NCI-H128 (cell line): ENCODE measurements around the gene TPP1.

Experiments used
- DNase-seq: peaks from one replicate; lab custom pipeline; 2025; ENCODE audit not compliant: unreplicated experiment; lab: John Stamatoyannopoulos, UW

TPP1 gene

DNA sequence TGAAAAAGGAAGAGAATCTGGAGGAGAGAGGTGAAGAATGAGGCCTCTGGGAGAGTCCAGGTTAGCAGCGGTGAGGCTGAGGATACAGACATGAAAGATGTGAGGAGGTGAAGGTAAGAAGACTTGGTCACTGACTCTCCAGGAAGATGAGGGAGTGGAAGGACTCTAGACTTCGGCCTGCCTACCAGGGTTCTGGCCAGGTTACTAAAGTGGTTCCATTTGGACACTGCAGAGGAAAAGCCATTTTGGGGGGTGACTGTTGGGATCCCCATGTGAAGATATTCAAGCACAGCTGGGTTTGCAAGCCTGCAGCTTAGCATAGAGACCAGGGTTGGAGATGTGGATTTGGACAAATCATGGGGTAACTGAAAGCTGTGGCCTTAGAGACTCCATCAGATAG, 28.6 kb upstream of the TPP1 start:
- DNase-seq, result no peak

GRCh38 chr11:6646918-6647679, 27.9 kb upstream of the TPP1 start:
- no peak for DNase-seq

- no peak for DNase-seq
Observed at GRCh38 chr11:6646576-6646917, 27.3 kb upstream of the TPP1 start.

- no peak for DNase-seq
Observed at GRCh38 chr11:6646071-6646470, 26.8 kb upstream of the TPP1 start.

- DNase-seq, result no peak
Observed at GRCh38 chr11:6642957-6643356, 23.7 kb upstream of the TPP1 start.

DNA sequence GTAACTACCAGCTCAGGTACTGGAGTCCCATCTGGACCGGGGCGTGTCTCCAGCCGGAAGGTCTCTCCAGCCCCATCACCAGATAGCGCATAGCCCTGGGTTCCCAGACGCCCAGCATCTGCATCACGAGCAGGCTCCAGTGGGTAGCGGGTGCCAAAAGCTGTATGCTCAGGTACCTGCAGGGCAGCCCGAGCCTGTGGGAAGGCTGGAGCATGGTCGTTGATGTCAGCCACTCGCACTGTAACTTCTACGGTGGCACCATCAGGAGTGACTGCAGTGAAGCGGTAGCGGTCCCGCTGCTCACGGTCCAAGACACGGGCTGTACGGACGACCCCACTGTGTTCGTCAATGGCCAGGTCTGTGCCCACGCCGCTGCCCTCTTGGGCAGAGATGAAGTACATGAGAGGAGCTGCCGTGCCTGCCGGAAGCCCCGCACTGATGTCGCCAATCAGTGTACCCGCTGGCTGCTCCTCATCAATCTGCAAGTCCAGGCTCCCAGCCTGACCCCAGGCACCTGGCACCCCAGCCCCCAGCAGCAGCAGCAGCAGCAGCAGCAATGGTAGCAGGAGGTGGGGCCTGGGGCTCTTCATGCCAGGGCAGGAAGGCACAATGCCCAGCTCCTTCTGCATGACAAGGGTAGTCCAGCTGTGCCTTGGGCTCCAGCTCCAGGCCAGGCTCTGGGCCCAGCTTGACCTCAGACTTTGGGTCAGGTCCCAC, 21.9 kb upstream of the TPP1 start:
- DNase-seq, result no peak

- no peak for DNase-seq
Observed at GRCh38 chr11:6640036-6640984, 21.1 kb upstream of the TPP1 start.

DNA sequence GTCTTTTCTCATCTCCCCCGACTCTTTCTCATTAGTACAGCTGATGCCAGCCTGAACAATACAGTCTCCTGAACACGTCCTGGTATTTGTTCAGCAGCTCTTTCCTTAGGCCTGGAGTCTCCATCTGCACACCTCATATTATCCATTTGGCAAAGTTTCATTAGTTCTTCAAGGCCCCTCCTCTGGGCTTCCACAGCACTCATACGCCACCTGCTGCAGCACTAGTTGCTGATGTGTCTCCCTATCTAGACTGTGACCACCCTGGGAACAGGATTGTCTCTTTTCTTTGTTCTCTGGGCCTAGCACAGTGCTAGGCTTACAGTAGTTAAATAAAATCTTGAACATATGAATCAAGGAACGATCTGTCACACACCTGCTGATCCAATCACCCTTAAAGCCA, 19.2 kb upstream of the TPP1 start:
- DNase-seq, result no peak

DNA sequence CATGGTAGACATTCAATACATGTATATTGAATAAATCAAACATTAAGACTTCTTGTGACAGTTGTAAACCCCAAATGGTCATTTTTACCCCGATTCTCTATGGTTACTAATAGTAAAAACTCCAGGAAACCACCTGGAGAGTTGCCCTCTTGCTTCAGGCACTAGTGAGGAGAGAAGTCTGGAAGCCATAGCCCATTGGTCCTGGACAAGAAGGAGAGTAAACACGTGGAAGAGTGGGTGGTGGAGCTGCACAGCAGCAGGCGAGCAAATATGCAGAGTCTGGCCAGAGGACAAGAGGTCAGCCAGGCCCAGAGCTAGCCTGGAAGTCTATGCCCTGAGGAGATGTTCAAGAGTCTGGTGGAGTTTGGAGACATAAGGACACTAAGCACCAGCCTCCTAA, 18.6 kb upstream of the TPP1 start:
- DNase-seq, result no peak

GRCh38 chr11:6636480-6636879, 17.3 kb upstream of the TPP1 start:
- no peak for DNase-seq

DNA sequence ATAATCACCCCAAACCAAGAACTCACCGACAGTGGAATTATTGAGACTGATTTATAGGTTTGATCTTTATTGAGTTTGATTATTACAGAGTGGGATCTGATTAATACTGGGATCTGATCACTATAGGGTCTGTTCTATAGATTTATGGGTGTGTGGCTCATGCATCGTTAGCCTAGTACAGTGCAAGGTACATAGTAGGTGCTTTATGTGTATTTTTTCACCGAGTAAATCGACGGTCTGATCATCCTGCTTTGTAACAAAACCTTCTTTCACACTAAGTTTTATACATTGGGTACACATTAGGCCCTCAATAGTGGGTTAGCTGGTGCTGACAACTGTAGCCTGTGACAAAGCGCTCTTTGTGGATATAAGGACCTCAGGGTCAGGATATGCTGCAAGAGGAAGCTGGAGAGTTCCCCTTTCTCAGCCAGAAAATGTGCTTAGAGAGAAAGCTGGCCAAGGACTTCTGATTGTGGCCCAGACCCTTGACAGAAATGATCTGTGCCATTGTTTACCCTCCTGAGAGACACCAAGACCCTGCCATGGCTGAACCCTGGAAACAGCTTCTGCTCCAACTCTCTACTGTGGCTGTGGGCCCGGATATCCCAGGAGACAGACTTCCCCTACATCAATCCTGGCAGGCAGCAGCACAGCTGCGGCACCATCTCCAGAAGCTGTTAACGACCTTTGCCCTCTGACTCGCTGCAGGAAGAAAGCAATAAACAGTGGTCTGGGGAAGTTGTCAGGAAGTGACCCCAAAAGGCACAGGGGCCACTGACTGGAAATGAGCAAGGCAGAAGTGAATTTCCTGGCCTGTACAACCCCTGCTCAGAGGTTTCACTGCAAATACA, 16.1 kb upstream of the TPP1 start:
- no peak for DNase-seq

DNA sequence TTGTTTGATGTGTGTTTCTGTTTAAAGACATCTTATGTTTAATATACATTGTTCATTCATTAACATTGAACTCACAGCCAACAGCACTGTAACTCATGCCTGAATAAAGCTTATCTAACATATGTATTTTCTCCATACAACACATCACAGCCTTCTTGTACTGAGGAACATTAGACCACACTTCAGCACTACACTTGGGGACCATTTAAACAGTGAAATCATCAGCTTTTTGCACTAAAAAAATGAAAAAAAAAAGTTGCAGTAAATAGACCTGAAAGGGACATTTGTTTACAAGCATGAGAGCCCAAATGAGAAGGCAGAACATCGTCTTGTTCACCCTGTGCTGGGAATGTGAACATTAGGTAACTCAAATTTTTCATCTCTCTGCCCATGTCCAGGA, 15.3 kb upstream of the TPP1 start:
- DNase-seq, result no peak

DNA sequence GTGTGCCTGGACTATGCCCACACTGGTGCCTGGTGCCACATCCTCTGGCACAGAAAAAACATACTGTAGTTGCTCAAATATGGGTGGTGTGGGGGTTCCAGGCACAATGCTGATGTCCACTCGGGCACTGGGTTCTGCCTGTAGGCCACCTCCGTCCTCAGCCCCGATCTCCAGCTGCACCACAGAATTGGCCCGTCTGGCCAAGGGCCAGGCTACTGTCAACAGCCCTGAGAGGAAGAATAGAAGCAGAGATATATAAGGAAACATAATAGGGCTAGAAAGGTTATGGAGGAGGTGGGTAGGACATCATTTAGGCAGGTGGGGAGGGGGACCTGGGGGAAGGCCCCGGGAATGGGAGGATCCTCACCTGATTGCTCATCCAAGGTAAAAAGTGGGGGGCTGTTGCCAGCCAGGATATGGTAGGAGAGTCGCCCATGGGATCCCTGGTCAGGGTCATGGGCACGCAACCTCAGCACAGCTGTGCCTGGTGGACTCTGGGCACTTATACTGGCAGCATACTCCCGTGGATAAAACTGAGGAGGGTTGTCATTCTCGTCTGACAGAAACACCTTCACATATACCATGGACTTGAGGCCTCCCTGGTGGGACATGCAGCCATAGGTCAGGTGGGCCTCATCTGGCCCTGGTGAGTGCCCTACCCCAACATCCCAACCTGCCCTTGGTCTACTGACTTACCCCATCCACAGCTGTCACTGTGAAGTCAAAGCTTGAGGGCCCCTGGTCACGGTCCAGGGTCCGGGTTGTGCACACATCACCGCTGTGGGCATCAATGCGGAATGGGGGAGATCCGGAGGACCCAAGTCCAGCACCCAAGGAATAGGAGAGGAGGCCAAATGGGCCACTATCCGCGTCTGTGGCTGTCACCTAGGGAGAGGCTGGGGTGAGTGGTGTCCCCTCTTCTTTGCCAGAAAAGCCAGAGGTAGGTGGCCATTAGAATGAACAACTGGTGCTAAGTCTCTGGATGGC, 14.5 kb upstream of the TPP1 start:
- DNase-seq, result no peak

DNA sequence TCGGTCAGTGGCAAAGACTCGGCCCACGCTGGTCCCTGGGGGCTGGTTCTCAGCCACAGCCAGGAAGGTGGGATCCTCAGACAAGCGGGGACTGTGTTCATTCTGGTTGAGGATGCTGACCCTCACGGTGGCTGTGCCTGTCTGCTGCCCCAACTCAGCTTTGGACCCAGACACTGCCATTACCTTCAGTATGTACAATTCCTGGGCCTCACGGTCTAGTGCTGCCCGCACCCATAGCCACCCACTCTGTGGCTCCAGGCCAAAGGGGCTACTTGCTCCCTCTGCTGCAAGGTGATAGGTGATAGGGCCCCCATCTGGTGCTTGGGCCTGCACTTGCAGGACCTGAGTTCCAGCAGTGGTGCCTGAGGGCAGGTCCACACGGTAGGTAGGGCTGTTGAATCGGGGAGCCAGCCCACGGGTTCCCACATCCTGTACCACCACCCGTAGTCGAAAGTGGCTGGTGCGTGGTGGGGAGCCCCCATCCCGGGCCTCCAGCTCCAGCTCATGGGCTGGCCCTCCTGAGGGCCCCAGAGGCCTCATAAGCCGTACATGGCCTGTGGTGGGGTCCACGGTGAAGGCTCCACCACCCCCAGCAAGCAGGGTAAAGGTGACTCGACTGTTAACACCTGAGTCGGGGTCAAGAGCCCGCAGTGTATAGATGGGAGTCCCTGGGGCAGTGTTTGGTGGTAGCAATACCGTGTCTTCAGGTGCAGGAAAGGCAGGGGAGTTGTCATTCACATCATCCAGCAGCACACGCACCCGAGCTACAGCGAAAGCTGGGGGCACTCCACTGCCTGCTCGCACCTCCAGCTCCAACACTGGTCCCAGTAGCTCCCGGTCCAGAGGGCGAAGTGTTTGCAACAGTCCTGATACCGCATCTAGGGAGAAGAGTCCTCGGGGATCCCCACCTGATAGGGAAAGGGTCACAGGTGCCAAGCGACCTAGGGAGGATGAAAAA, 13.2 kb upstream of the TPP1 start:
- DNase-seq, result no peak

GRCh38 chr11:6631361-6631890, 12.2 kb upstream of the TPP1 start:
- no peak for DNase-seq

DNA sequence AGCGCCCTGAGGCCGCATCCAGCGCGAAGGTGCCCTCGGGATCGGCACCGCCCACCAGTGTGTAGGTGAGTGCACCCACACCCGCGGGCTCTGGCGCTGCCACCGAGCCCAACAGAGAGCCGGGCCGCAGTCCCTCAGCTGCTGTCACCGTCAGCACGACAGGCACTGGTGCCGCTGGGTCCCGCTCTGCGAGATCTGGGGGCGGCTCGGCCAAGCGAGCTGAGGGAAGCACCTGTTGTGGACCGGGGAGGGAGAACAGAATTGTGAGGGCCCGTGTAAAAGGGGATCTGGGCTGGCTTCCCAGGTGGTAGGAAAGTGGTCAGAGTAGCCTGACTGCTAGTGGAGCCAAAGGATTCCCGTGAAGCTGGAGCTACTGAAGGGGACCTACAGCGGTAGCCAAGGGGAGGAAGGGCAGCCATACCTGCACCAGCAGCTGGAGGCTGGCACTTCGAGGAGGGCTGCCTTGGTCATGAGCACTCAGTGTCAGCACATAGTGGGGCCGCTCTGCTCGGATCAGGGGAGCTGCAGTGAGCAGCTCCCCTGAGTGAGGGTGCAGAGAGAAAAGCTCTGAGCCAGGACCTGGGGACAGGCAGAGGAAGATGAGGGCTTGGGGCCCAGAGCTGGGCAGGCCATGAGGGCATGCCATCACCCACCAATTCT, 11.5 kb upstream of the TPP1 start:
- no peak for DNase-seq

DNA sequence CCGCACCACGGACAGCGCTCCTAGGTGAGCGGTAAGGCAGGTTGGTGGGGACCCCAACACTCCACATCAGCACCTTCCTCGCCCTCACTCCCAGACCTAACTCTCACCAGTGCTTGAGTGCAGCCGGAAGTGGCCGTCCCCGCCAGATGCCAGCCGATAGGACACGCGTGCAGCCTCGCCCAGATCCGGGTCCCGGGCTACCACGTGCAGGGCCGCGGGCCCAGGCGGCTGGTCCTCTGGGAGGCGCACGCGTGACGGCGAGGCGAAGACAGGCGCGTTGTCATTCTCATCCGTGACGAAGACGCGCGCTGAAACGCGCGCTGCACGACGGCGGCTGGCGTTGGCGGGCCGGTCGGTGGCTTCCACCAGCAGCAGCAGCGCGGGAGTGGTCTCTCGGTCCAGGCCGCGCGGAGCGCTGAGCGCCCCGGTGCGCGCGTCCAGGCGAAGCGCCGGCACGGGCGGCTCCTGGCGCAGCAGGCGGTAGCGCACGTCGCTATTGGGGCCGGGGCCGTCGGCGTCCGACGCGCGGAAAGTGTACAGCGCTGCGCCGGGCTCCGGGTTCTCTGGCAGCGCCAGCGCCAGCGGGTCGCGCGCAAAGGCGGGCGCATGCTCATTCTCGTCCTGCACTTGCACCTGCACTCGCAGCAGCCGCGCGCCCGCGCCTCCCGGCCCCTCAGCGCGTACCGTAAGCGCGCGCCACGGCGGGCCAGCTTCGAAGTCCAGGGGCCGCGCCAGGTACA, 10.8 kb upstream of the TPP1 start:
- DNase-seq, result no peak
